HG03558 (cell line): ENCODE results near the gene ARHGEF18.

Experiments
- ATAC-seq: cut with Tn5 transposase; IDR thresholded peaks from one replicate; pipeline ENCODE4 v1.9.1; 2021; ENCODE audit warnings: moderate number of reproducible peaks; ENCODE audit not compliant: unreplicated experiment; ENCODE audit errors: extremely low read depth

Gene ARHGEF18

GRCh38 chr19:7377196-7377595, 28.5 kb downstream of the ARHGEF18 start:
- ATAC-seq: no peak

GRCh38 chr19:7381073-7381390, 32.3 kb downstream of the ARHGEF18 start:
- ATAC-seq: no peak

GRCh38 chr19:7382694-7383093, 34.0 kb downstream of the ARHGEF18 start:
- no peak for ATAC-seq

GRCh38 chr19:7383284-7383683, 34.5 kb downstream of the ARHGEF18 start:
- no peak for ATAC-seq

GRCh38 chr19:7385062-7385461, 36.3 kb downstream of the ARHGEF18 start:
- no peak for ATAC-seq

- no peak for ATAC-seq
These were observed 37.6 kb downstream of the ARHGEF18 start for GRCh38 chr19:7386308-7386707.

GRCh38 chr19:7386769-7387168, 38.0 kb downstream of the ARHGEF18 start:
- ATAC-seq: no peak

GRCh38 chr19:7391218-7391670, 42.5 kb downstream of the ARHGEF18 start:
- ATAC-seq: no peak

- no peak for ATAC-seq
These were observed 44.7 kb downstream of the ARHGEF18 start for GRCh38 chr19:7393459-7393858.

- ATAC-seq: no peak
These were observed 45.4 kb downstream of the ARHGEF18 start for GRCh38 chr19:7393939-7394730.

- ATAC-seq: no peak
These were observed 46.1 kb downstream of the ARHGEF18 start for GRCh38 chr19:7394731-7395359.

GRCh38 chr19:7395360-7396066, 46.8 kb downstream of the ARHGEF18 start:
- ATAC-seq: no peak

GRCh38 chr19:7397687-7398086, 49.0 kb downstream of the ARHGEF18 start:
- no peak for ATAC-seq
